Measurements from ENCODE around the gene FKBP11. TPM values are rescaled to one million over a fixed set of nuclear protein-coding genes. Genes with fewer than 3 reads are reported as not detected.

Gene FKBP11
- total and polyA plus RNA-seq, 2 of the 13 experiments (the other 11 are each of a cell fraction or from before 2014, with no cell fraction given), result 15.5 to 19.4 TPM

DNA sequence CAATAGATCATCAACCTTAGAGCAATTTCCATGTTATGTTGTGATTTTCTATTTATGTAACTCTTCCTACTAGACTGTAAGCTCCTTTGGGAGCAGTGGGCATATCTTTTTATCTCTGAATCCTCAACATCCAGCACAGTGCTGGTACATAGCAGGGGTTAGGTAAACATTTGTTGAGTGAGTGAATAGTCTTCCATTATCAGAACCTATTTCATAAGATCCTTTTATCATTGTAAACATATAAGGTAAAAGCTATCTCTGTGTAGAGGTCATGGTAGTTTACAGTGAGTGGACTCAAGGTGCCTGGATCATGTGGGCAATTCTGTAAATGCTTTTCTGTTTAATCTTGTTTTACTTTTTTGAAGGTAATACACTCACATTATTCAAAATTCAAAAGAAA lies 15.1 kb downstream of the FKBP11 start:
- POLR2A ChIA-PET, result interaction anchor here (0.9 to 1.3 kb wide), 10 partner anchors 9 to 1202 kb away, joined by 3 to 11 read pairs (median 4); partner anchors contain the start of genes ARF3, COX14, DDX23 and FKBP11
- no peak overlapping the region for H2AFZ ChIP-seq (ENCODE audit: low read length)
- peak; percentile 96 for FAIRE-seq
- no peak for TF ChIP-seq ZNF282 (IDR thresholded peaks at IDR 0.05; ENCODE audit: partially characterized antibody)
- 0 out of 2 replicates have a peak, but pooled peaks have one; percentile 28 for TF ChIP-seq HOXA5 (CRISPR knock-in tag; IDR thresholded peaks at IDR 0.05)
- peak; percentile 78; the same call in 1 of the 2 replicates for TF ChIP-seq RXRA (CRISPR knock-in tag; IDR thresholded peaks at IDR 0.05)
- TF ChIP-seq FOXJ3 (CRISPR knock-in tag; IDR thresholded peaks at IDR 0.05; ENCODE audit: borderline replicate concordance), result peak; percentile 97
- peak; percentile 84; the same call in 1 of the 2 replicates for TF ChIP-seq ZNF614 (CRISPR knock-in tag; IDR thresholded peaks at IDR 0.05; ENCODE audit: borderline replicate concordance)
- TF ChIP-seq ETV6 (CRISPR knock-in tag; conservative IDR thresholded peaks at IDR 0.05), result no peak
- peak; percentile 99 for TF ChIP-seq HMG20B (CRISPR knock-in tag; conservative IDR thresholded peaks at IDR 0.05)
- peak; percentile 88 for TF ChIP-seq HOXD1 (CRISPR knock-in tag; IDR thresholded peaks at IDR 0.05)
- peak; percentile 67; the same call in 1 of the 2 replicates for TF ChIP-seq ZBTB7B (CRISPR knock-in tag; IDR thresholded peaks at IDR 0.05)
- no peak; the same call in 1 of the 2 replicates for TF ChIP-seq KLF9 (CRISPR knock-in tag; IDR thresholded peaks at IDR 0.05; ENCODE audit: low read depth)
- TF ChIP-seq ATF1 (CRISPR knock-in tag; IDR thresholded peaks at IDR 0.05), result no peak
- TF ChIP-seq FOSL1 (CRISPR knock-in tag; IDR thresholded peaks at IDR 0.05; ENCODE audit: borderline replicate concordance), result peak; percentile 39; the same call in 1 of the 2 replicates
- TF ChIP-seq ZNF552 (CRISPR knock-in tag; IDR thresholded peaks at IDR 0.05; ENCODE audit: borderline replicate concordance), result no peak
- TF ChIP-seq ZNF33B (CRISPR knock-in tag; IDR thresholded peaks at IDR 0.05), result no peak
- TF ChIP-seq, protein P1, sequence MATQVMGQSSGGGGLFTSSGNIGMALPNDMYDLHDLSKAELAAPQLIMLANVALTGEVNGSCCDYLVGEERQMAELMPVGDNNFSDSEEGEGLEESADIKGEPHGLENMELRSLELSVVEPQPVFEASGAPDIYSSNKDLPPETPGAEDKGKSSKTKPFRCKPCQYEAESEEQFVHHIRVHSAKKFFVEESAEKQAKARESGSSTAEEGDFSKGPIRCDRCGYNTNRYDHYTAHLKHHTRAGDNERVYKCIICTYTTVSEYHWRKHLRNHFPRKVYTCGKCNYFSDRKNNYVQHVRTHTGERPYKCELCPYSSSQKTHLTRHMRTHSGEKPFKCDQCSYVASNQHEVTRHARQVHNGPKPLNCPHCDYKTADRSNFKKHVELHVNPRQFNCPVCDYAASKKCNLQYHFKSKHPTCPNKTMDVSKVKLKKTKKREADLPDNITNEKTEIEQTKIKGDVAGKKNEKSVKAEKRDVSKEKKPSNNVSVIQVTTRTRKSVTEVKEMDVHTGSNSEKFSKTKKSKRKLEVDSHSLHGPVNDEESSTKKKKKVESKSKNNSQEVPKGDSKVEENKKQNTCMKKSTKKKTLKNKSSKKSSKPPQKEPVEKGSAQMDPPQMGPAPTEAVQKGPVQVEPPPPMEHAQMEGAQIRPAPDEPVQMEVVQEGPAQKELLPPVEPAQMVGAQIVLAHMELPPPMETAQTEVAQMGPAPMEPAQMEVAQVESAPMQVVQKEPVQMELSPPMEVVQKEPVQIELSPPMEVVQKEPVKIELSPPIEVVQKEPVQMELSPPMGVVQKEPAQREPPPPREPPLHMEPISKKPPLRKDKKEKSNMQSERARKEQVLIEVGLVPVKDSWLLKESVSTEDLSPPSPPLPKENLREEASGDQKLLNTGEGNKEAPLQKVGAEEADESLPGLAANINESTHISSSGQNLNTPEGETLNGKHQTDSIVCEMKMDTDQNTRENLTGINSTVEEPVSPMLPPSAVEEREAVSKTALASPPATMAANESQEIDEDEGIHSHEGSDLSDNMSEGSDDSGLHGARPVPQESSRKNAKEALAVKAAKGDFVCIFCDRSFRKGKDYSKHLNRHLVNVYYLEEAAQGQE (IDR thresholded peaks at IDR 0.05; ENCODE audit: borderline replicate concordance in 1 of 2, low read depth in 1 of 2, low read length in 2 of 2), result peak in 1 of 2 experiments; percentile 69; a peak in 1 of 4 replicates
- TF ChIP-seq YEATS2 (CRISPR knock-in tag; IDR thresholded peaks at IDR 0.05; ENCODE audit: borderline replicate concordance), result peak; percentile 65; the same call in 1 of the 2 replicates
- TF ChIP-seq, protein P2, sequence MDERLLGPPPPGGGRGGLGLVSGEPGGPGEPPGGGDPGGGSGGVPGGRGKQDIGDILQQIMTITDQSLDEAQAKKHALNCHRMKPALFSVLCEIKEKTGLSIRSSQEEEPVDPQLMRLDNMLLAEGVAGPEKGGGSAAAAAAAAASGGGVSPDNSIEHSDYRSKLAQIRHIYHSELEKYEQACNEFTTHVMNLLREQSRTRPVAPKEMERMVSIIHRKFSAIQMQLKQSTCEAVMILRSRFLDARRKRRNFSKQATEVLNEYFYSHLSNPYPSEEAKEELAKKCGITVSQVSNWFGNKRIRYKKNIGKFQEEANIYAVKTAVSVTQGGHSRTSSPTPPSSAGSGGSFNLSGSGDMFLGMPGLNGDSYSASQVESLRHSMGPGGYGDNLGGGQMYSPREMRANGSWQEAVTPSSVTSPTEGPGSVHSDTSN (CRISPR knock-in tag; IDR thresholded peaks at IDR 0.05), result no peak
- TF ChIP-seq MAFK (conservative IDR thresholded peaks at IDR 0.05 in 1 of 2, IDR thresholded peaks at IDR 0.05 in 1 of 2; ENCODE audit: low read length in 2 of 2), result no peak
- TF ChIP-seq GATA4 (IDR thresholded peaks at IDR 0.05; ENCODE audit: borderline replicate concordance, low read depth), result peak; percentile 98
- peak; percentile 80 for TF ChIP-seq HNF4A (CRISPR knock-in tag; IDR thresholded peaks at IDR 0.05)
- TF ChIP-seq, protein P3, sequence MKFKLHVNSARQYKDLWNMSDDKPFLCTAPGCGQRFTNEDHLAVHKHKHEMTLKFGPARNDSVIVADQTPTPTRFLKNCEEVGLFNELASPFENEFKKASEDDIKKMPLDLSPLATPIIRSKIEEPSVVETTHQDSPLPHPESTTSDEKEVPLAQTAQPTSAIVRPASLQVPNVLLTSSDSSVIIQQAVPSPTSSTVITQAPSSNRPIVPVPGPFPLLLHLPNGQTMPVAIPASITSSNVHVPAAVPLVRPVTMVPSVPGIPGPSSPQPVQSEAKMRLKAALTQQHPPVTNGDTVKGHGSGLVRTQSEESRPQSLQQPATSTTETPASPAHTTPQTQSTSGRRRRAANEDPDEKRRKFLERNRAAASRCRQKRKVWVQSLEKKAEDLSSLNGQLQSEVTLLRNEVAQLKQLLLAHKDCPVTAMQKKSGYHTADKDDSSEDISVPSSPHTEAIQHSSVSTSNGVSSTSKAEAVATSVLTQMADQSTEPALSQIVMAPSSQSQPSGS (CRISPR knock-in tag; IDR thresholded peaks at IDR 0.05), result peak; percentile 81; the same call in 1 of the 2 replicates

More for the DNA sequence above, 15.1 kb downstream of the FKBP11 start:
- no peaks in the 10 kb centered on the region for H3K9me3 ChIP-seq (ENCODE audit: low read length)
- H3K9ac ChIP-seq (ENCODE audit: insufficient read depth, low read depth, low read length), result no peak overlapping the region
- DNase-seq (ENCODE audit: low spot score) (peak; percentile 96), ATAC-seq (peak; percentile 92)
- no peaks in the 10 kb centered on the region for H3K27me3 ChIP-seq (ENCODE audit: control insufficient read depth in 1 of 2, insufficient read depth in 2 of 2, low read length in 2 of 2)
- intact Hi-C loops (cut with micrococcal nuclease; ENCODE audit: unreplicated experiment) (no loop called here), in situ Hi-C loops (cut with HindIII; ENCODE audit: extremely low pct_ligation_motif_present, low pct_unique_long_range_greater_than_20kb) (no loop called here)
- no peaks in the 10 kb centered on the region for H3K36me3 ChIP-seq (replicated peaks in 1 of 2; ENCODE audit: control insufficient read depth in 1 of 2, insufficient read depth in 2 of 2, low read length in 2 of 2)
- H3K4me2 ChIP-seq (ENCODE audit: low read depth, low read length), result peak overlapping the region; percentile 53
- peak overlapping the region in 1 of 3 experiments; percentile 24; a peak in 1 of 6 replicates for H3K4me3 ChIP-seq (replicated peaks in 1 of 3; ENCODE audit: insufficient read depth in 1 of 3, low read depth in 2 of 3, low read length in 3 of 3)
- H3K79me2 ChIP-seq (ENCODE audit: insufficient read depth, low read length), result no peaks in the 10 kb centered on the region
- CTCF ChIA-PET (ENCODE audit: low intra/inter-chr PET ratio, low total read pairs), result no interaction called here
- H3K27ac ChIP-seq (ENCODE audit: extremely low read length, insufficient read depth, low read length), result peak overlapping the region; percentile 11
- peaks cover 74% of the 10 kb centered on the region for H3K4me1 ChIP-seq (ENCODE audit: insufficient read depth, low read length)
- no TSS peak for BruUV-seq (replicated peaks)
- no peaks in the 10 kb centered on the region for H4K20me1 ChIP-seq (ENCODE audit: insufficient read depth, low read length)
